Measurements from ENCODE around the gene OMP. TPM values are rescaled to one million over a fixed set of nuclear protein-coding genes. Genes with fewer than 3 reads are reported as not detected.

OMP gene
- total and polyA plus RNA-seq, 2 experiments from 2014 or later = not detected

DNA sequence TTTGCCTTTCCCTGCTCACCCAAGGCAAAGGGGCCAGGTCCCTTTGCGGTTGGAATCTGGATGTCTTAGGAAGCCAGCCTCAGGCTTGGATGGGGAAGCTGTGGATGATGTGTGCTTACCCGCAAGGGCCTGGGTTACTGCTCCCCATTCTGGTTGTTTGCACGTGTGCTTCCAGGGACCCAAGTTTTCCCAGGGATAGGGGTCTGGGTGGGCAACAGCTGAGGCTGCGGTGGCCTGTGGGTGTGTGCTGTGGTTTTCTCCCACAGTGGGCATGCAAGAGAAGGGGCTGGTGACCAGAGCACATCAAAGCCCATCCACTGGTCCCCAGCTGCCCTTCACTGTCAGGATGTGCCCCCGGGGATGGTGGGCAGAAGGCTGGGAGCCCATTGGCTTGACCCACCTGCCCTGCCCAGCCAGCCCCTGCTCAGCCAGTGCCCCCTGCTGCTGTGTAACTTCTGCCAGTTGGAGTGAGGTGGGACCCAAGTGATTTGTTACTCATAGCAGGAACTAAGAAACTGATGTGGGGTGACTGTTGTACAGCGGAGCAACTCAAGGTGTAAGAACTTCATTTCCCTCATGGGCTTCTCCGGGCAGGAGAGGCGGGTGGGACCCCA is 32.6 kb upstream of the OMP start:
- peaks cover 61% of the 10 kb centered on the region for H3K4me1 ChIP-seq (ENCODE audit: insufficient read depth)
- H3K4me3 ChIP-seq = no peak overlapping the region
- no peak overlapping the region for H3K27ac ChIP-seq
- H3K27me3 ChIP-seq = no peaks in the 10 kb centered on the region
- no peak for DNase-seq (ENCODE audit: low spot score)
- no peak overlapping the region for H3K4me2 ChIP-seq
- TF ChIP-seq, protein P1, sequence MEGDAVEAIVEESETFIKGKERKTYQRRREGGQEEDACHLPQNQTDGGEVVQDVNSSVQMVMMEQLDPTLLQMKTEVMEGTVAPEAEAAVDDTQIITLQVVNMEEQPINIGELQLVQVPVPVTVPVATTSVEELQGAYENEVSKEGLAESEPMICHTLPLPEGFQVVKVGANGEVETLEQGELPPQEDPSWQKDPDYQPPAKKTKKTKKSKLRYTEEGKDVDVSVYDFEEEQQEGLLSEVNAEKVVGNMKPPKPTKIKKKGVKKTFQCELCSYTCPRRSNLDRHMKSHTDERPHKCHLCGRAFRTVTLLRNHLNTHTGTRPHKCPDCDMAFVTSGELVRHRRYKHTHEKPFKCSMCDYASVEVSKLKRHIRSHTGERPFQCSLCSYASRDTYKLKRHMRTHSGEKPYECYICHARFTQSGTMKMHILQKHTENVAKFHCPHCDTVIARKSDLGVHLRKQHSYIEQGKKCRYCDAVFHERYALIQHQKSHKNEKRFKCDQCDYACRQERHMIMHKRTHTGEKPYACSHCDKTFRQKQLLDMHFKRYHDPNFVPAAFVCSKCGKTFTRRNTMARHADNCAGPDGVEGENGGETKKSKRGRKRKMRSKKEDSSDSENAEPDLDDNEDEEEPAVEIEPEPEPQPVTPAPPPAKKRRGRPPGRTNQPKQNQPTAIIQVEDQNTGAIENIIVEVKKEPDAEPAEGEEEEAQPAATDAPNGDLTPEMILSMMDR (IDR thresholded peaks at IDR 0.05; ENCODE audit: poor library complexity) = no peak
- TF ChIP-seq EZH2 (IDR thresholded peaks at IDR 0.05; ENCODE audit: borderline replicate concordance) (no peak), EZH2phosphoT487 (IDR thresholded peaks at IDR 0.05; ENCODE audit: low read depth, severe bottlenecking, unreplicated experiment) (no peak)
- no peaks in the 10 kb centered on the region for H3K9me2 ChIP-seq (replicated peaks; ENCODE audit: insufficient read depth)
- H4K20me1 ChIP-seq (ENCODE audit: insufficient read depth, poor library complexity, severe bottlenecking) = no peaks in the 10 kb centered on the region
- no peaks in the 10 kb centered on the region for H3K9me3 ChIP-seq (ENCODE audit: low read depth)
- no peaks in the 10 kb centered on the region for H3K36me3 ChIP-seq (replicated peaks; ENCODE audit: insufficient read depth, low read depth)
- H2AFZ ChIP-seq = no peak overlapping the region
- H3K79me2 ChIP-seq = peaks cover 54% of the 10 kb centered on the region
- 92% methylated on average over 8 of the region's 8 CpGs for WGBS (ENCODE audit: low lambda C conversion rate, missing lambda C conversion rate)

GRCh38 chr11:77071077-77071476 is 31.6 kb upstream of the OMP start:
- DNase-seq (ENCODE audit: low spot score) = no peak
- H3K4me2 ChIP-seq = no peak overlapping the region
- no peaks in the 10 kb centered on the region for H4K20me1 ChIP-seq (ENCODE audit: insufficient read depth, poor library complexity, severe bottlenecking)
- H3K79me2 ChIP-seq = peaks cover 54% of the 10 kb centered on the region
- TF ChIP-seq EZH2phosphoT487 (IDR thresholded peaks at IDR 0.05; ENCODE audit: low read depth, severe bottlenecking, unreplicated experiment) = no peak
- H3K9me3 ChIP-seq (ENCODE audit: low read depth) = no peaks in the 10 kb centered on the region
- H3K4me3 ChIP-seq = no peak overlapping the region
- no peak overlapping the region for H3K27ac ChIP-seq
- H3K9me2 ChIP-seq (replicated peaks; ENCODE audit: insufficient read depth) = no peaks in the 10 kb centered on the region
- peaks cover 57% of the 10 kb centered on the region for H3K4me1 ChIP-seq (ENCODE audit: insufficient read depth)
- 86% methylated on average over 6 of the region's 7 CpGs for WGBS (ENCODE audit: low lambda C conversion rate, missing lambda C conversion rate)
- no peak overlapping the region for H2AFZ ChIP-seq
- no peaks in the 10 kb centered on the region for H3K27me3 ChIP-seq
- H3K36me3 ChIP-seq (replicated peaks; ENCODE audit: insufficient read depth, low read depth) = no peaks in the 10 kb centered on the region

DNA sequence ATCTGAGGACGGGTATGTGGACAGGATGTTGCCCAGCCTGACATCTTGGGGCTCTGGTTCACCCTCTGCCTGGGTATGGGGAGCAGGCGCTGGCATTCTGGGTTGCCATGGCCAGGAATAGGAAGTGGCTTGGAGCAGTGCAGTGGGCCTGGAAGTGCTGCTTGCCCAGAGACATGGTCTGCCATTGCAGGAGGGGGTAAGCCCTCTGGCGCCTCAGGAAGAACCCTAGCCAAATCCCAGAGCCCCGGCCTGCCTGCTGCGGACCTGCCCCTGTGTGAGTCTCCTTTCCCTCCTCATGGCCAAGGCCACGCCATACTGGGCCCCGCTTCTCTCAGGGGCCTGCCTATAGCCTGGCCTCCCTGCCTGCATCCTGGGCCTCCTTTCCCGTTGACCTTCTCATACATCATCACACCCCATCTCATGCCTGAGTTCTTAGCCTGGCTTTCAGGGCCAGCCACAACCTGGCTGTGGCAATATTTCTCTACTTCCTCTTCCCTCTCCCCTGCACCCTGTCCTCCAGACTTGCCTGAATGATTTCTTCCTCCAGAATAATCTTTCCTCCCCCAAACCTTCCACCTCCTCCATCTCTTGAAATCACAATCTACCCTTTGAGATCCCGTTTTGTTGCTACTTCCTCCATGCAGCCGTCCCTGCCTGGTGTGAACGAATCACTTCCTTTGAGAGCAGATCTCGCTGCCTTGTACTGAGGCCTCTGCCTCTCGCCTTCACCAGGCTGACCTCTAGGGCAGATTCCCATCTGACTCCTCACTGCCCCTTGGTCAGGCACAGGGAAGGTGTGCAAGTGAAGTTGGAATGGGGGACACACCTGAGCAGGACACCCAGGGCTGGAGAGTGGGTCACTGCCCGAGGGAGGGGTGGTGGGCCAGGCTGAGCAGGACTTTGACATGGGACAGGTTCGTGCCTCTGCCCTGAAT is 30.7 kb upstream of the OMP start:
- peak overlapping the region; percentile 27 for H3K4me2 ChIP-seq
- no peaks in the 10 kb centered on the region for H4K20me1 ChIP-seq (ENCODE audit: insufficient read depth, poor library complexity, severe bottlenecking)
- no peak overlapping the region for H3K4me3 ChIP-seq
- WGBS (ENCODE audit: low lambda C conversion rate, missing lambda C conversion rate) = 83% methylated on average over 15 of the region's 15 CpGs
- no peaks in the 10 kb centered on the region for H3K36me3 ChIP-seq (replicated peaks; ENCODE audit: insufficient read depth, low read depth)
- no peaks in the 10 kb centered on the region for H3K27me3 ChIP-seq
- H3K9me2 ChIP-seq (replicated peaks; ENCODE audit: insufficient read depth) = no peaks in the 10 kb centered on the region
- TF ChIP-seq EZH2 (IDR thresholded peaks at IDR 0.05; ENCODE audit: borderline replicate concordance) = no peak
- no peak for TF ChIP-seq EZH2phosphoT487 (IDR thresholded peaks at IDR 0.05; ENCODE audit: low read depth, severe bottlenecking, unreplicated experiment)
- TF ChIP-seq, protein P1 (IDR thresholded peaks at IDR 0.05; ENCODE audit: poor library complexity) = no peak
- peak overlapping the region; percentile 81 for H3K27ac ChIP-seq
- no peak for DNase-seq (ENCODE audit: low spot score)
- H3K79me2 ChIP-seq = peaks cover 55% of the 10 kb centered on the region
- no peaks in the 10 kb centered on the region for H3K9me3 ChIP-seq (ENCODE audit: low read depth)
- no peak overlapping the region for H2AFZ ChIP-seq
- H3K4me1 ChIP-seq (ENCODE audit: insufficient read depth) = peaks cover 62% of the 10 kb centered on the region

DNA sequence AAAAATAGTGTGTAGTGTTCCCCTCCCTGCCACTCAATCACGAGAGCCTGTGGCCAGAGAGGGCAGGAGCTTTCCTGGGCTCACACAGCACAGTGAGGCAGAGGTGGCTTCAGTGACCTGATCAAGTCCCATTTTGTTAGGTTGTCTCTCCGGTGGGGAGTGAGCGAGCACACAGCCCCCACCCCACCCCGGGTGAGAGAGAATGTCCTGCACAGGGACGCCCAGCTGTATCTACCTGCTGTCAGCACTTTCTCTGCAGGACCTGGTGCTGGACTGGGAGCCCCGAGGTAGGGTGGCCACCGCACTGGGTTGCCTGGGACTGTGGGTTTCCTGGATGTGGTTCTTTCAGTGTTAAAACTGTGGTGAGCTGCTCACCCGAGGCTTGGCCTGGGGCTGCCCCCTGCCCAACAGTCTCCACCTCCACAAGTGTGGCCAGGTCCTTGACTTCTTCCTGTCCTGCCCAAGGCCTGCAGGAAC is 29.8 kb upstream of the OMP start:
- Histone ChIP-seq H3K9me2 (replicated peaks; ENCODE audit: insufficient read depth) (no peaks in the 10 kb centered on the region), H3K27ac (peak overlapping the region; percentile 81), H3K4me2 (peak overlapping the region; percentile 27), H3K9me3 (ENCODE audit: low read depth) (no peaks in the 10 kb centered on the region), H2AFZ (no peak overlapping the region), H4K20me1 (ENCODE audit: insufficient read depth, poor library complexity, severe bottlenecking) (no peaks in the 10 kb centered on the region), H3K36me3 (replicated peaks; ENCODE audit: insufficient read depth, low read depth) (no peaks in the 10 kb centered on the region), H3K27me3 (no peaks in the 10 kb centered on the region), H3K4me3 (no peak overlapping the region), H3K4me1 (ENCODE audit: insufficient read depth) (peaks cover 56% of the 10 kb centered on the region), H3K79me2 (peaks cover 58% of the 10 kb centered on the region)
- 81% methylated on average over 8 of the region's 8 CpGs for WGBS (ENCODE audit: low lambda C conversion rate, missing lambda C conversion rate)
- DNase-seq (ENCODE audit: low spot score) = no peak
- no peak for TF ChIP-seq EZH2 (IDR thresholded peaks at IDR 0.05; ENCODE audit: borderline replicate concordance)
- TF ChIP-seq, protein P1 (IDR thresholded peaks at IDR 0.05; ENCODE audit: poor library complexity) = no peak
- no peak for TF ChIP-seq EZH2phosphoT487 (IDR thresholded peaks at IDR 0.05; ENCODE audit: low read depth, severe bottlenecking, unreplicated experiment)
